DOHH2 (cell line): ENCODE data around the gene OR13G1.

ENCODE experiments used
- EZH2phosphoT487 ChIP-seq: fragments of 200-600 bp; sonication (generic); IDR thresholded peaks from 2 replicates; pipeline ENCODE4 v1.6.1; 2017; ENCODE audit warnings: borderline replicate concordance, mild to moderate bottlenecking, antibody characterized with exemption, low read length, moderate library complexity, mixed read lengths
- TF ChIP-seq, protein P1 (sequence below): fragments of 200-600 bp; sonication (generic); IDR thresholded peaks from one replicate; pipeline ENCODE4 v1.5.1; 2014; ENCODE audit warnings: antibody characterized with exemption, mild to moderate bottlenecking, low read depth, low read length; ENCODE audit not compliant: poor library complexity, severe bottlenecking

DNA sequence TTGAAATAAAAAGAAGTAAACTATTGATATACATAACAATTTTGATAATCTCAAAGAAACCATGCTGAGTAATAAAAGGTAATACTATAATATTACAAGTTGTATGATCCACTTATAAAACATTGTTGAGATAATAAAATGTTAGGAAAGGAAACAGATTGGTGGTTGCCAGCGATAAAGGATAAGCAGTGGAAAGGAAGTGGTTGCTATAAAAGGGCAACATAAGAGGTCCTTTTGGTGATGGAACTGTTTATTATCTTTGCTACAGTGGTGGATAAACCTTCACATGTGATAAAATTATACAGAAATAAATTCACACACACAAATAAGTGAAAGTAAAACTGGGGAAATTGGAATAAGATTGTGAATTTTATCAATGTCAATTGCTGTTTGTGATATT lies 21.8 kb upstream of the OR13G1 start:
- TF ChIP-seq, protein P1, sequence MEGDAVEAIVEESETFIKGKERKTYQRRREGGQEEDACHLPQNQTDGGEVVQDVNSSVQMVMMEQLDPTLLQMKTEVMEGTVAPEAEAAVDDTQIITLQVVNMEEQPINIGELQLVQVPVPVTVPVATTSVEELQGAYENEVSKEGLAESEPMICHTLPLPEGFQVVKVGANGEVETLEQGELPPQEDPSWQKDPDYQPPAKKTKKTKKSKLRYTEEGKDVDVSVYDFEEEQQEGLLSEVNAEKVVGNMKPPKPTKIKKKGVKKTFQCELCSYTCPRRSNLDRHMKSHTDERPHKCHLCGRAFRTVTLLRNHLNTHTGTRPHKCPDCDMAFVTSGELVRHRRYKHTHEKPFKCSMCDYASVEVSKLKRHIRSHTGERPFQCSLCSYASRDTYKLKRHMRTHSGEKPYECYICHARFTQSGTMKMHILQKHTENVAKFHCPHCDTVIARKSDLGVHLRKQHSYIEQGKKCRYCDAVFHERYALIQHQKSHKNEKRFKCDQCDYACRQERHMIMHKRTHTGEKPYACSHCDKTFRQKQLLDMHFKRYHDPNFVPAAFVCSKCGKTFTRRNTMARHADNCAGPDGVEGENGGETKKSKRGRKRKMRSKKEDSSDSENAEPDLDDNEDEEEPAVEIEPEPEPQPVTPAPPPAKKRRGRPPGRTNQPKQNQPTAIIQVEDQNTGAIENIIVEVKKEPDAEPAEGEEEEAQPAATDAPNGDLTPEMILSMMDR: no peak
- no peak for TF ChIP-seq EZH2phosphoT487
